Endodermal cell (in vitro differentiated cells): ENCODE data around the gene MIGA2. TPM values are rescaled to one million over a fixed set of nuclear protein-coding genes. Genes with fewer than 3 reads are reported as not detected.

Experiments used
- DNase-seq: peaks from one replicate; pipeline ENCODE4 v3.0.0-alpha.2; 2017
- H3K27ac ChIP-seq: 2 replicates; pipeline ENCODE4 v1.5.1; 2013; ENCODE audit warnings: mild to moderate bottlenecking, low read depth, low read length, moderate library complexity
- H3K27me3 ChIP-seq: 2 replicates; pipeline ENCODE4 v1.6.1; 2013; ENCODE audit warnings: mild to moderate bottlenecking, low read length, moderate library complexity; ENCODE audit not compliant: insufficient read depth, control insufficient read depth, poor library complexity, severe bottlenecking
- H3K36me3 ChIP-seq: 2 replicates; pipeline ENCODE4 v1.7.0; 2013; ENCODE audit warnings: mild to moderate bottlenecking, low read length, moderate library complexity; ENCODE audit not compliant: control insufficient read depth, insufficient read depth
- H3K4me1 ChIP-seq: one replicate; pipeline ENCODE4 v1.7.0; 2013; ENCODE audit warnings: low read length; ENCODE audit not compliant: control insufficient read depth, insufficient read depth
- H3K4me3 ChIP-seq: 2 replicates; pipeline ENCODE4 v1.5.1; 2013; ENCODE audit warnings: mild to moderate bottlenecking, low read length, moderate library complexity
- H3K9ac ChIP-seq: 2 replicates; pipeline ENCODE4 v1.6.1; 2013; ENCODE audit warnings: mild to moderate bottlenecking, low read length, moderate library complexity; ENCODE audit not compliant: poor library complexity, severe bottlenecking; ENCODE audit errors: extremely low read depth
- H3K9me3 ChIP-seq: 2 replicates; pipeline ENCODE4 v1.6.1; 2013; ENCODE audit warnings: mild to moderate bottlenecking, low read length, moderate library complexity; ENCODE audit not compliant: control insufficient read depth
- H3K27ac Mint-ChIP-seq: 2 replicates; pipeline ENCODE4 v1.8.0; 2020; ENCODE audit warnings: mixed read lengths
- H3K27me3 Mint-ChIP-seq: 2 replicates; pipeline ENCODE4 v1.8.0; 2021; ENCODE audit warnings: mild to moderate bottlenecking, mixed read lengths; ENCODE audit not compliant: insufficient read depth
- H3K36me3 Mint-ChIP-seq: 2 replicates; pipeline ENCODE4 v1.8.0; 2020; ENCODE audit warnings: low read depth, mixed read lengths
- H3K4me1 Mint-ChIP-seq: 2 replicates; pipeline ENCODE4 v1.8.0; 2020; ENCODE audit warnings: mixed read lengths
- H3K4me3 Mint-ChIP-seq: 2 replicates; pipeline ENCODE4 v1.8.0; 2020; ENCODE audit warnings: mild to moderate bottlenecking, moderate library complexity, mixed read lengths
- H3K9me3 Mint-ChIP-seq: 2 replicates; pipeline ENCODE4 v1.8.0; 2020; ENCODE audit warnings: mild to moderate bottlenecking, mixed read lengths
- CTCF ChIP-seq: fragments of 200-600 bp; sonication (generic); conservative IDR thresholded peaks from 2 replicates; pipeline ENCODE4 v1.5.0; 2021; ENCODE audit warnings: antibody characterized with exemption, mild to moderate bottlenecking
- WGBS, 2 experiments: methylation state at CpG; one replicate each; pipeline versions ENCODE4 v1.1.5 to v1.1.7; 2013; ENCODE audit warnings: missing lambda C conversion rate in 2 of 2, mixed read lengths in 1 of 2; ENCODE audit not compliant: insufficient coverage in 1 of 2, insufficient read length in 1 of 2; 5-methylcytosine and 5-hydroxymethylcytosine counted together
- total RNA-seq, 2 donors: library from RNA; stranded (reverse); fragmentation: NEBNext Ultra II Directional in 1 of 2; extraction: Animal tissue kit (Norgen Biotek cat#: 25700) in 1 of 2; gene quantifications; 2 replicates in 1 of 2; 3 replicates in 1 of 2; pipeline ENCODE4 v1.2.1, GENCODE V29; 2021

MIGA2 gene
- total RNA-seq, 2 donors from 2014 or later = 41.4 to 41.5 TPM

- peaks cover 74% of the 10 kb centered on the region for H3K36me3 ChIP-seq
- H3K9ac ChIP-seq = no peak overlapping the region
- H3K9me3 Mint-ChIP-seq = no peaks in the 10 kb centered on the region
- no peak overlapping the region for H3K27ac ChIP-seq
- H3K4me1 Mint-ChIP-seq = no peaks in the 10 kb centered on the region
- H3K27me3 Mint-ChIP-seq = no peaks in the 10 kb centered on the region
- 91 to 94% methylated on average over 7 of the region's 7 CpGs for WGBS, 2 experiments
- H3K9me3 ChIP-seq = no peaks in the 10 kb centered on the region
- peaks cover 64% of the 10 kb centered on the region for H3K36me3 Mint-ChIP-seq
- H3K4me1 ChIP-seq = no peaks in the 10 kb centered on the region
- no peak overlapping the region for H3K27ac Mint-ChIP-seq
- no peak overlapping the region for H3K4me3 ChIP-seq
- no peaks in the 10 kb centered on the region for H3K27me3 ChIP-seq
- peak; percentile 70 for DNase-seq
- no peak overlapping the region for H3K4me3 Mint-ChIP-seq
- peak; percentile 62 for TF ChIP-seq CTCF
These were observed 43.4 kb upstream of the MIGA2 start for GRCh38 chr9:128992995-128993394.

GRCh38 chr9:128995791-128996190 is 40.6 kb upstream of the MIGA2 start:
- H3K27ac ChIP-seq = no peak overlapping the region
- H3K27me3 ChIP-seq = no peaks in the 10 kb centered on the region
- DNase-seq = no peak
- H3K9ac ChIP-seq = no peak overlapping the region
- TF ChIP-seq CTCF = no peak
- WGBS, 2 experiments = 94 to 100% methylated on average over 3 to 5 of the region's 5 CpGs
- H3K36me3 ChIP-seq = peaks cover 77% of the 10 kb centered on the region
- Mint-ChIP-seq H3K4me1 (no peaks in the 10 kb centered on the region), H3K9me3 (no peaks in the 10 kb centered on the region), H3K4me3 (no peak overlapping the region), H3K36me3 (peaks cover 72% of the 10 kb centered on the region), H3K27me3 (no peaks in the 10 kb centered on the region), H3K27ac (no peak overlapping the region)
- no peaks in the 10 kb centered on the region for H3K4me1 ChIP-seq
- no peaks in the 10 kb centered on the region for H3K9me3 ChIP-seq
- H3K4me3 ChIP-seq = no peak overlapping the region

- DNase-seq = no peak
- H3K36me3 Mint-ChIP-seq = peaks cover 87% of the 10 kb centered on the region
- Histone ChIP-seq H3K4me3 (no peak overlapping the region), H3K9me3 (no peaks in the 10 kb centered on the region), H3K36me3 (peaks cover 88% of the 10 kb centered on the region), H3K4me1 (no peaks in the 10 kb centered on the region), H3K9ac (no peak overlapping the region), H3K27me3 (no peaks in the 10 kb centered on the region), H3K27ac (no peak overlapping the region)
- no peaks in the 10 kb centered on the region for H3K4me1 Mint-ChIP-seq
- H3K27ac Mint-ChIP-seq = no peak overlapping the region
- TF ChIP-seq CTCF = no peak
- no peak overlapping the region for H3K4me3 Mint-ChIP-seq
- 96% methylated on average over 3 to 5 of the region's 6 CpGs for WGBS, 2 experiments
- H3K9me3 Mint-ChIP-seq = no peaks in the 10 kb centered on the region
- H3K27me3 Mint-ChIP-seq = no peaks in the 10 kb centered on the region
These were observed 38.0 kb upstream of the MIGA2 start for GRCh38 chr9:128998462-128998861.
